CD14-positive monocyte (primary cell): ENCODE measurements around the gene EDDM13. TPM values are rescaled to one million over a fixed set of nuclear protein-coding genes. Genes with fewer than 3 reads are reported as not detected.
"Not testable (repeated sequence)": the region's sequence is repeated elsewhere in the genome, so short reads cannot be mapped to it uniquely, and the experiment has no call there.

Experiments
- DNase-seq, 3 donors: peaks; one replicate each; pipeline ENCODE4 v3.0.0-alpha.2; 2011 to 2022
- H2AFZ ChIP-seq: 2 replicates; pipeline ENCODE4 v1.6.0; 2012; ENCODE audit warnings: mild to moderate bottlenecking, low read depth, low read length, inconsistent platforms; ENCODE audit not compliant: insufficient read depth, poor library complexity, severe bottlenecking
- H3K27ac ChIP-seq, 2 donors: 1 replicate in 1 of 2; 2 replicates in 1 of 2; pipeline ENCODE4 v1.5.1; 2012 to 2013; ENCODE audit warnings: low read length in 2 of 2, control low read depth in 1 of 2, inconsistent platforms in 1 of 2, low read depth in 1 of 2, mild to moderate bottlenecking in 1 of 2
- H3K27me3 ChIP-seq, 2 donors: one replicate each; pipeline versions ENCODE4 v1.6.0 to v1.6.1; 2011 to 2013; ENCODE audit warnings: low read length in 2 of 2; ENCODE audit not compliant: control insufficient read depth in 2 of 2, insufficient read depth in 2 of 2
- H3K36me3 ChIP-seq, 2 donors: replicated peaks in 1 of 2; 1 replicate in 1 of 2; 2 replicates in 1 of 2; pipeline versions ENCODE4 v1.5.1 to v1.6.1; 2012 to 2013; ENCODE audit warnings: low read length in 2 of 2, control low read depth in 1 of 2, inconsistent platforms in 1 of 2, mild to moderate bottlenecking in 1 of 2; ENCODE audit not compliant: insufficient read depth in 2 of 2, control insufficient read depth in 1 of 2
- H3K4me1 ChIP-seq, 2 donors: 1 replicate in 1 of 2; 2 replicates in 1 of 2; pipeline versions ENCODE4 v1.5.1 to v1.6.1; 2012 to 2013; ENCODE audit warnings: low read length in 2 of 2, control low read depth in 1 of 2, inconsistent platforms in 1 of 2, mild to moderate bottlenecking in 1 of 2, moderate library complexity in 1 of 2; ENCODE audit not compliant: insufficient read depth in 2 of 2, control insufficient read depth in 1 of 2
- H3K4me2 ChIP-seq: replicated peaks from 2 replicates; pipeline ENCODE3; 2012; ENCODE audit warnings: low read length, moderate library complexity, mild to moderate bottlenecking; ENCODE audit not compliant: poor library complexity, severe bottlenecking; ENCODE audit errors: extremely low read depth
- H3K4me3 ChIP-seq, 3 experiments: fragments of 200-600 bp in 1 of 3; sonication (generic) in 1 of 3; replicated peaks in 1 of 3; 1 replicate in 2 of 3; 2 replicates in 1 of 3; pipeline ENCODE4 v1.5.1; 2011 to 2013; ENCODE audit warnings: low read length in 3 of 3, mild to moderate bottlenecking in 3 of 3, control low read depth in 2 of 3, low read depth in 2 of 3, inconsistent platforms in 1 of 3, moderate library complexity in 1 of 3
- H3K79me2 ChIP-seq: 2 replicates; pipeline ENCODE4 v1.6.0; 2012; ENCODE audit warnings: mild to moderate bottlenecking, control low read depth, inconsistent platforms, low read length, moderate library complexity; ENCODE audit not compliant: insufficient read depth
- H3K9ac ChIP-seq: 2 replicates; pipeline ENCODE4 v1.6.0; 2017; ENCODE audit warnings: low read length, mild to moderate bottlenecking; ENCODE audit not compliant: insufficient read depth, poor library complexity, severe bottlenecking
- H3K9me3 ChIP-seq, 2 donors: replicated peaks in 1 of 2; 1 replicate in 1 of 2; 2 replicates in 1 of 2; pipeline versions ENCODE4 v1.5.1 to v1.6.1; 2012 to 2013; ENCODE audit warnings: low read length in 2 of 2, control low read depth in 1 of 2; ENCODE audit not compliant: control insufficient read depth in 1 of 2, insufficient read depth in 1 of 2
- H4K20me1 ChIP-seq: 2 replicates; pipeline ENCODE4 v1.6.0; 2012; ENCODE audit warnings: mild to moderate bottlenecking, low read length, control low read depth, moderate library complexity; ENCODE audit not compliant: insufficient read depth
- H3K27ac Mint-ChIP-seq, 7 donors: one replicate each; pipeline ENCODE4 v1.8.0; 2020; ENCODE audit warnings: mild to moderate bottlenecking in 7 of 7, mixed read lengths in 7 of 7, moderate library complexity in 6 of 7, inconsistent platforms in 2 of 7
- H3K27me3 Mint-ChIP-seq, 3 donors: one replicate each; pipeline ENCODE4 v1.8.0; 2021 to 2022; ENCODE audit warnings: low read depth in 3 of 3, mild to moderate bottlenecking in 3 of 3, mixed read lengths in 3 of 3, moderate library complexity in 3 of 3, inconsistent platforms in 1 of 3
- H3K36me3 Mint-ChIP-seq, 2 donors: one replicate each; pipeline ENCODE4 v1.8.0; 2020; ENCODE audit warnings: mixed read lengths in 2 of 2, inconsistent platforms in 1 of 2, mild to moderate bottlenecking in 1 of 2
- H3K4me1 Mint-ChIP-seq: one replicate; pipeline ENCODE4 v1.8.0; 2020; ENCODE audit warnings: mild to moderate bottlenecking, mixed read lengths
- H3K4me3 Mint-ChIP-seq, 2 donors: one replicate each; pipeline ENCODE4 v1.8.0; 2020; ENCODE audit warnings: mild to moderate bottlenecking in 2 of 2, mixed read lengths in 2 of 2, moderate library complexity in 1 of 2
- H3K9me3 Mint-ChIP-seq, 7 donors: one replicate each; pipeline ENCODE4 v1.8.0; 2020 to 2022; ENCODE audit warnings: mixed read lengths in 7 of 7, mild to moderate bottlenecking in 6 of 7, moderate library complexity in 6 of 7, inconsistent platforms in 2 of 7
- CTCF ChIP-seq: fragments of 200-600 bp; IDR thresholded peaks from one replicate; pipeline ENCODE4 v1.8.0; 2022; ENCODE audit warnings: antibody characterized with exemption, mild to moderate bottlenecking
- WGBS: methylation state at CpG from one replicate; pipeline ENCODE4 v1.1.5; 2013; ENCODE audit warnings: missing lambda C conversion rate; ENCODE audit not compliant: insufficient coverage; 5-methylcytosine and 5-hydroxymethylcytosine counted together
- intact Hi-C, 2 donors: fragments of 100-400 bp; cut with micrococcal nuclease; formaldehyde crosslinking; loops; one replicate each; pipeline versions ENCODE4 v1.15.0 to v1.15.1; 2023
- polyA plus RNA-seq, 3 donors: library from polyadenylated mRNA; depleted of rRNA in 1 of 3; unstranded in 2 of 3; stranded (reverse) in 1 of 3; fragments of 300-500 nt in 2 of 3; fragments of >200 nt in 1 of 3; fragmentation: Illumina TruSeq in 2 of 3; gene quantifications; 1 replicate in 2 of 3; 2 replicates in 1 of 3; pipeline ENCODE4 v1.2.3, GENCODE V29; 2012 to 2021

Gene EDDM13
- polyA plus RNA-seq, 3 donors = 0.25 to 0.70 (median 0.61) TPM

GRCh38 chr19:56306016-56306415 lies 33.5 kb downstream of the EDDM13 start:
- Mint-ChIP-seq H3K4me3 (no peak overlapping the region), H3K27me3 (peaks cover 0 to 2% (median 0%) of the 10 kb centered on the region in 3 donors)
- 100% methylated on average over 6 of the region's 11 CpGs for WGBS

DNA sequence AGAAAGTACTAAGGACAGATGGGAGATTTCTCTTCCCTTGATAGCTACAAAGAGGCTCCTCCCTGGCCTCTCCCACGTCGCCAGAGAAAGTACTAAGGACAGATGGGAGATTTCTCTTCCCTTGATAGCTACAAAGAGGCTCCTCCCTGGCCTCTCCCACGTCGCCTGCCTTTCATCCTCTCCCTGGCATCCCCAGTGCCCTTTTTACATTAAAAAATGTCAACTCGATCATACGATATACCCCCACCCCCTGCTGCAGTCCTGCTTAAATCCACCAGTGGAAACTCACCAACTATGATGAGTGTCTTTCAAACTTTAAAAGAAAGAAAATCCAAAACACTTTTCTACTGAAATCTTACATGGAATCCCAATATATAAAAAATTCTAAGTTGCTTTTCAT lies 34.5 kb downstream of the EDDM13 start:
- peaks cover 22 to 67% of the 10 kb centered on the region in 2 donors for H3K36me3 ChIP-seq
- not testable (repeated sequence) for H3K4me3 ChIP-seq, H4K20me1 ChIP-seq, H3K9me3 Mint-ChIP-seq, H3K27me3 Mint-ChIP-seq, H3K9me3 ChIP-seq, DNase-seq, H3K9ac ChIP-seq, H3K4me1 ChIP-seq, H3K27ac ChIP-seq, H3K4me3 Mint-ChIP-seq, H2AFZ ChIP-seq, H3K27me3 ChIP-seq, H3K4me2 ChIP-seq, H3K4me1 Mint-ChIP-seq
- peaks cover 20% of the 10 kb centered on the region for H3K79me2 ChIP-seq
- 90% methylated on average over 2 of the region's 6 CpGs for WGBS
- Mint-ChIP-seq H3K27ac (peak overlapping the region in 1 of 7 donors; percentile 7), H3K36me3 (peaks cover 55 to 71% of the 10 kb centered on the region in 2 donors)
- intact Hi-C loops = loop anchor here in 1 of 2 donors (10.0 kb wide), 1 partner anchor 52 kb away; no protein-coding TSS in a partner anchor

More at GRCh38 chr19:56306016-56306415, 33.5 kb downstream of the EDDM13 start:
- no peaks in the 10 kb centered on the region for H4K20me1 ChIP-seq
- no peak for DNase-seq
- no peak for TF ChIP-seq CTCF
- H3K36me3 ChIP-seq = peaks cover 19 to 58% of the 10 kb centered on the region in 2 donors
- H3K9me3 ChIP-seq = peaks cover 0 to 10% of the 10 kb centered on the region in 2 donors
- peaks cover 2 to 11% (median 9%) of the 10 kb centered on the region in 7 donors for H3K9me3 Mint-ChIP-seq
- no peaks in the 10 kb centered on the region for H3K27me3 ChIP-seq
- H3K36me3 Mint-ChIP-seq = peaks cover 52 to 71% of the 10 kb centered on the region in 2 donors
- H3K4me2 ChIP-seq = no peak overlapping the region
- no peak overlapping the region for H3K27ac Mint-ChIP-seq
- H3K4me3 ChIP-seq = no peak overlapping the region
- H3K4me1 Mint-ChIP-seq = peaks cover 12% of the 10 kb centered on the region
- H2AFZ ChIP-seq = no peak overlapping the region
- peaks cover 8 to 9% of the 10 kb centered on the region in 2 donors for H3K4me1 ChIP-seq
- peaks cover 15% of the 10 kb centered on the region for H3K79me2 ChIP-seq
- no peak overlapping the region for H3K27ac ChIP-seq
- intact Hi-C loops = loop anchor here in 1 of 2 donors (10.0 kb wide), 1 partner anchor 51 kb away; no protein-coding TSS in a partner anchor
- H3K9ac ChIP-seq = no peak overlapping the region
